ENCODE measurements around the gene LILRB1. TPM values are rescaled to one million over a fixed set of nuclear protein-coding genes. Genes with fewer than 3 reads are reported as not detected.
A peak's percentile ranks its signal among the peaks of the same experiment; 100 is the strongest.

The LILRB1 gene
- total RNA-seq, 5 donors from 2014 or later (not counting 1 experiment from before 2014, with no cell fraction given): 2.0 to 26.9 (median 3.6) TPM

- ChIA-PET CTCF (no interaction called here), POLR2A (no interaction called here)
- H3K27me3 Mint-ChIP-seq: peaks cover 25 to 30% of the 10 kb centered on the region in 2 donors
- Histone ChIP-seq H3K9me3 (no peaks in the 10 kb centered on the region), H3K36me3 (ENCODE audit: control insufficient read depth in 2 of 2, extremely low read depth in 1 of 2, insufficient read depth in 1 of 2, low read length in 1 of 2) (no peaks in the 10 kb centered on the region), H3K27me3 (replicated peaks in 1 of 2; ENCODE audit: control insufficient read depth in 2 of 2, extremely low read depth in 1 of 2, insufficient read depth in 2 of 2, low read length in 1 of 2) (peaks cover 0 to 56% of the 10 kb centered on the region in 2 experiments), H3K27ac (ENCODE audit: low read length) (no peak within 1 kb of the TSS), H3K4me3 (ENCODE audit: control insufficient read depth in 1 of 2, extremely low read depth in 1 of 2, low read length in 1 of 2) (no peak within 1 kb of the TSS), H3K4me1 (ENCODE audit: control insufficient read depth in 1 of 2, extremely low read depth in 1 of 2, insufficient read depth in 2 of 2, low read length in 2 of 2) (no peaks in the 10 kb centered on the region)
- H3K4me3 Mint-ChIP-seq: no peak within 1 kb of the TSS
- no peaks in the 10 kb centered on the region for H3K9me3 Mint-ChIP-seq
- H3K4me1 Mint-ChIP-seq: peaks cover 0 to 6% (median 0%) of the 10 kb centered on the region in 3 donors
- peak in 1 of 35 experiments; percentile 12 for DNase-seq
- no peak for ATAC-seq (replicated peaks in 1 of 4)
- WGBS (ENCODE audit: insufficient coverage): 94% methylated on average over 5 of the region's 7 CpGs
- no peak within 1 kb of the TSS for H3K27ac Mint-ChIP-seq
- H3K36me3 Mint-ChIP-seq: no peaks in the 10 kb centered on the region
Measured at GRCh38 chr19:54662730-54663129, 32.4 kb downstream of the LILRB1 start, which contains the start of gene LILRB4. LILRB4 (plus strand) TSS chr19:54662985; CDS start chr19:54663034, 49 bp downstream.

GRCh38 chr19:54665530-54665929, 35.2 kb downstream of the LILRB1 start:
- Mint-ChIP-seq H3K27ac (no peak overlapping the region), H3K4me3 (no peak overlapping the region), H3K27me3 (peaks cover 14 to 20% of the 10 kb centered on the region in 2 donors), H3K9me3 (peaks cover 0 to 19% (median 9%) of the 10 kb centered on the region in 3 donors), H3K4me1 (peaks cover 0 to 6% (median 0%) of the 10 kb centered on the region in 3 donors), H3K36me3 (peaks cover 3% of the 10 kb centered on the region)
- H3K27ac ChIP-seq (ENCODE audit: low read length): no peak overlapping the region
- ATAC-seq (replicated peaks in 1 of 4) (no peak), DNase-seq (no peak)
- CTCF ChIA-PET: no interaction called here
- no peak overlapping the region for H3K4me3 ChIP-seq (ENCODE audit: control insufficient read depth in 1 of 2, extremely low read depth in 1 of 2, low read length in 1 of 2)
- H3K36me3 ChIP-seq (ENCODE audit: control insufficient read depth in 2 of 2, extremely low read depth in 1 of 2, insufficient read depth in 1 of 2, low read length in 1 of 2): no peaks in the 10 kb centered on the region
- no peaks in the 10 kb centered on the region for H3K9me3 ChIP-seq
- H3K4me1 ChIP-seq (ENCODE audit: control insufficient read depth in 1 of 2, extremely low read depth in 1 of 2, insufficient read depth in 2 of 2, low read length in 2 of 2): no peaks in the 10 kb centered on the region
- peaks cover 0 to 45% of the 10 kb centered on the region in 2 experiments for H3K27me3 ChIP-seq (replicated peaks in 1 of 2; ENCODE audit: control insufficient read depth in 2 of 2, extremely low read depth in 1 of 2, insufficient read depth in 2 of 2, low read length in 1 of 2)
- WGBS (ENCODE audit: insufficient coverage): 63% methylated on average over 2 of the region's 6 CpGs
- POLR2A ChIA-PET: no interaction called here

GRCh38 chr19:54667217-54667616, 36.9 kb downstream of the LILRB1 start:
- H3K27ac Mint-ChIP-seq: no peak overlapping the region
- H3K27me3 ChIP-seq (replicated peaks in 1 of 2; ENCODE audit: control insufficient read depth in 2 of 2, extremely low read depth in 1 of 2, insufficient read depth in 2 of 2, low read length in 1 of 2): peaks cover 0 to 48% of the 10 kb centered on the region in 2 experiments
- ChIA-PET POLR2A (no interaction called here), CTCF (no interaction called here)
- H3K27ac ChIP-seq (ENCODE audit: low read length): no peak overlapping the region
- DNase-seq (no peak), ATAC-seq (replicated peaks in 1 of 4) (no peak)
- H3K9me3 ChIP-seq: no peaks in the 10 kb centered on the region
- H3K4me1 Mint-ChIP-seq: peaks cover 0 to 1% (median 0%) of the 10 kb centered on the region in 3 donors
- H3K4me1 ChIP-seq (ENCODE audit: control insufficient read depth in 1 of 2, extremely low read depth in 1 of 2, insufficient read depth in 2 of 2, low read length in 2 of 2): no peaks in the 10 kb centered on the region
- WGBS (ENCODE audit: insufficient coverage): 93% methylated on average over 3 of the region's 12 CpGs
- H3K36me3 Mint-ChIP-seq: peaks cover 3% of the 10 kb centered on the region
- peaks cover 13 to 18% of the 10 kb centered on the region in 2 donors for H3K27me3 Mint-ChIP-seq
- peaks cover 0 to 19% (median 9%) of the 10 kb centered on the region in 3 donors for H3K9me3 Mint-ChIP-seq
- no peak overlapping the region for H3K4me3 Mint-ChIP-seq
- H3K4me3 ChIP-seq (ENCODE audit: control insufficient read depth in 1 of 2, extremely low read depth in 1 of 2, low read length in 1 of 2): no peak overlapping the region
- no peaks in the 10 kb centered on the region for H3K36me3 ChIP-seq (ENCODE audit: control insufficient read depth in 2 of 2, extremely low read depth in 1 of 2, insufficient read depth in 1 of 2, low read length in 1 of 2)

GRCh38 chr19:54668353-54668752, 38.1 kb downstream of the LILRB1 start:
- no peaks in the 10 kb centered on the region for H3K4me1 ChIP-seq (ENCODE audit: control insufficient read depth in 1 of 2, extremely low read depth in 1 of 2, insufficient read depth in 2 of 2, low read length in 2 of 2)
- H3K9me3 ChIP-seq: no peaks in the 10 kb centered on the region
- no peak for ATAC-seq (replicated peaks in 1 of 4)
- H3K27ac Mint-ChIP-seq: no peak overlapping the region
- H3K36me3 Mint-ChIP-seq: peaks cover 3% of the 10 kb centered on the region
- peaks cover 0 to 19% (median 9%) of the 10 kb centered on the region in 3 donors for H3K9me3 Mint-ChIP-seq
- no peak overlapping the region for H3K4me3 ChIP-seq (ENCODE audit: control insufficient read depth in 1 of 2, extremely low read depth in 1 of 2, low read length in 1 of 2)
- H3K27me3 ChIP-seq (replicated peaks in 1 of 2; ENCODE audit: control insufficient read depth in 2 of 2, extremely low read depth in 1 of 2, insufficient read depth in 2 of 2, low read length in 1 of 2): peaks cover 0 to 43% of the 10 kb centered on the region in 2 experiments
- no peak for DNase-seq
- H3K4me1 Mint-ChIP-seq: no peaks in the 10 kb centered on the region
- no peak overlapping the region for H3K27ac ChIP-seq (ENCODE audit: low read length)
- WGBS (ENCODE audit: insufficient coverage): no CpG with 5 or more reads among the region's 1 CpG
- no peak overlapping the region for H3K4me3 Mint-ChIP-seq
- peaks cover 11 to 18% of the 10 kb centered on the region in 2 donors for H3K27me3 Mint-ChIP-seq
- ChIA-PET POLR2A (no interaction called here), CTCF (no interaction called here)
- H3K36me3 ChIP-seq (ENCODE audit: control insufficient read depth in 2 of 2, extremely low read depth in 1 of 2, insufficient read depth in 1 of 2, low read length in 1 of 2): no peaks in the 10 kb centered on the region

- ChIA-PET POLR2A (no interaction called here), CTCF (no interaction called here)
- H3K36me3 ChIP-seq (ENCODE audit: control insufficient read depth in 2 of 2, extremely low read depth in 1 of 2, insufficient read depth in 1 of 2, low read length in 1 of 2): no peaks in the 10 kb centered on the region
- Mint-ChIP-seq H3K27me3 (peaks cover 11 to 13% of the 10 kb centered on the region in 2 donors), H3K4me1 (no peaks in the 10 kb centered on the region), H3K36me3 (peaks cover 3% of the 10 kb centered on the region), H3K9me3 (peaks cover 0 to 19% (median 9%) of the 10 kb centered on the region in 3 donors), H3K27ac (no peak overlapping the region), H3K4me3 (no peak overlapping the region)
- H3K27me3 ChIP-seq (replicated peaks in 1 of 2; ENCODE audit: control insufficient read depth in 2 of 2, extremely low read depth in 1 of 2, insufficient read depth in 2 of 2, low read length in 1 of 2): peaks cover 0 to 19% of the 10 kb centered on the region in 2 experiments
- no peaks in the 10 kb centered on the region for H3K9me3 ChIP-seq
- WGBS (ENCODE audit: insufficient coverage): no CpG with 5 or more reads among the region's 3 CpGs
- no peaks in the 10 kb centered on the region for H3K4me1 ChIP-seq (ENCODE audit: control insufficient read depth in 1 of 2, extremely low read depth in 1 of 2, insufficient read depth in 2 of 2, low read length in 2 of 2)
- no peak for DNase-seq
- ATAC-seq (replicated peaks in 1 of 4): no peak
- H3K4me3 ChIP-seq (ENCODE audit: control insufficient read depth in 1 of 2, extremely low read depth in 1 of 2, low read length in 1 of 2): no peak overlapping the region
- H3K27ac ChIP-seq (ENCODE audit: low read length): no peak overlapping the region
Measured at GRCh38 chr19:54670576-54671357, 40.5 kb downstream of the LILRB1 start.

GRCh38 chr19:54673222-54673621, 42.9 kb downstream of the LILRB1 start:
- Histone ChIP-seq H3K36me3 (ENCODE audit: control insufficient read depth in 2 of 2, extremely low read depth in 1 of 2, insufficient read depth in 1 of 2, low read length in 1 of 2) (no peaks in the 10 kb centered on the region), H3K27me3 (replicated peaks in 1 of 2; ENCODE audit: control insufficient read depth in 2 of 2, extremely low read depth in 1 of 2, insufficient read depth in 2 of 2, low read length in 1 of 2) (peaks cover 0 to 23% of the 10 kb centered on the region in 2 experiments), H3K4me3 (ENCODE audit: control insufficient read depth in 1 of 2, extremely low read depth in 1 of 2, low read length in 1 of 2) (no peak overlapping the region), H3K9me3 (no peaks in the 10 kb centered on the region), H3K27ac (ENCODE audit: low read length) (no peak overlapping the region), H3K4me1 (ENCODE audit: control insufficient read depth in 1 of 2, extremely low read depth in 1 of 2, insufficient read depth in 2 of 2, low read length in 2 of 2) (no peaks in the 10 kb centered on the region)
- Mint-ChIP-seq H3K36me3 (peaks cover 2% of the 10 kb centered on the region), H3K9me3 (peaks cover 0 to 15% (median 7%) of the 10 kb centered on the region in 3 donors), H3K4me3 (no peak overlapping the region), H3K27me3 (peaks cover 11 to 16% of the 10 kb centered on the region in 2 donors), H3K27ac (no peak overlapping the region), H3K4me1 (no peaks in the 10 kb centered on the region)
- POLR2A ChIA-PET: no interaction called here
- DNase-seq (no peak), ATAC-seq (replicated peaks in 1 of 4) (no peak)
- WGBS (ENCODE audit: insufficient coverage): no CpG with 5 or more reads among the region's 1 CpG
- CTCF ChIA-PET: no interaction called here
